Stimulated activated CD4-positive, alpha-beta T cell treated with anti-CD3 and anti-CD28 coated beads, Interleukin-2, amount 100 ng/mL, for 48 hours (primary cell): ENCODE data around the gene KIF1B.

Experiments used
- DNase-seq, 2 donors: peaks; one replicate each; pipeline ENCODE4 v3.0.0-alpha.2; 2020

KIF1B gene

DNA sequence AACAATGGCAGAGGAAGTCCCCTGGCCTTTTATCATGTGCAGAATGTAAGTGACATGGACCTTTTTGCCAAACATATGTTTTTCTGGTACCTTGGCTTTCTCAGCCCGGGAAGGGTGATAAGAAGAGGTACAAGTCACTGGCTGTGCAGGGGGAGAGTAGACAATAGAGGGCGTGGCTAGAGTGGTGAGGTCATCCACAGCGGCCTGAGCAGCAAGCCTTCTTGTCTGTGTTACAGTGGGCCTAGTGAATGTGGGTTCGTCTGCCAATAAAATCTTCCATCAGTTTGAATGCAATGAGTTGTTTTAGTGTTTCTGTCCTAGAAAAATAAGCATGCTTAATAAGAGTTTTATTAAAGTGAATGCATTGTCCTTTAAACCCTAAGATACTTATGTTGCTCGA lies 129.4 kb downstream of the KIF1B start:
- DNase-seq, result no peak

DNA sequence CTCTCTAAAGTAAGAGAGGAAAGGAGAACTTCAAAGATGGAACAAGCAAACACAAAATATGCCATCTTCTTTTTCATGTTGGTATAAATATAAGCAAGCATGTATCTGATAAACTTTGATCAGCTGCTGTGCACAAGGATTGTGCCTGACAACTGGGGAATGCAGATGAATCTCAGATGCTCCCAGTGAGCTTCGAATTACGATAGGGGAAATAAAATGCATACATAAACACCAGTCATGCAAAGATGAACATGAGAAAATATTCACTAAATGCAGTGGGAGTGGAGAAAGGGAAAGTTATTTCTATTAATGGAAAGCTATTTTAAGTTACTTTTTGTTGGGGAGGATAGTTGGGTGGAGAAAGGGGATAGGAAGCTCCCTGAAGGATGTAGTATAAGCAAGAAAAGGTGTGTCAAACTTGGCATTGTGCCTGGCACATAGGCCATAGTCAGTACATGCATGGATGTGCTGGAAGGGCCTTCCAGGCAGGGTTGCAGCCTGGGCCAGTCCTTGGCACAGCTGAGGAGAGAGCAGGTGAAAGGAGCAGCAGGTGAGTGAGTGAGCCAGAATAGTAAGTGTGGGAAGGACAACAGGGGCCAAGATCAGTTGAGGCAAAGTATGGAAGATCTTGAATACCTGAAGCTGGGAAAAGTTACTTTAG lies 130.7 kb downstream of the KIF1B start:
- DNase-seq, result no peak

- DNase-seq, result no peak
Measured at GRCh38 chr1:10347109-10347508, 136.7 kb downstream of the KIF1B start.

GRCh38 chr1:10353282-10353681 lies 142.9 kb downstream of the KIF1B start:
- DNase-seq, result no peak

GRCh38 chr1:10353693-10354092 lies 143.3 kb downstream of the KIF1B start:
- DNase-seq, result no peak

GRCh38 chr1:10360045-10360444 lies 149.7 kb downstream of the KIF1B start:
- no peak for DNase-seq

DNA sequence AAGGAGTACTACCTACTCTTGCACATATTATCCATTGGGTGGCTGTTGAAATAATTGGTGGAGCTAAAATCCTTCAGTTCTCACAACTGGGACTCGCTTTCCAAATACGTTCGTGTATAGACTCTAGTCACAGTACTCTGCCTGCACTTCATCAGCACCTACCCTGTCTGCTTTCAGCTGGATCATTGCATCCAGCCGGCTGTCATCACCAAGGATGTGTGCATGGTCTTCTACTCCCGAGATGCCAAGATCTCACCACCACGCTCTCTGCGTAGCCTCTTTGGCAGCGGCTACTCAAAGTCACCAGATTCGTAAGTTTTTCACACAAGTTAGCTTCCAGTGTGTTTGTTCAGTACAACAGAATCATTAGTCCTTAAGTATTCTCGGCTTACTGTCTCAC lies 151.1 kb downstream of the KIF1B start:
- no peak for DNase-seq

GRCh38 chr1:10368194-10368593 lies 157.8 kb downstream of the KIF1B start:
- DNase-seq, result no peak

GRCh38 chr1:10374442-10374860 lies 164.1 kb downstream of the KIF1B start:
- DNase-seq, result no peak

DNA sequence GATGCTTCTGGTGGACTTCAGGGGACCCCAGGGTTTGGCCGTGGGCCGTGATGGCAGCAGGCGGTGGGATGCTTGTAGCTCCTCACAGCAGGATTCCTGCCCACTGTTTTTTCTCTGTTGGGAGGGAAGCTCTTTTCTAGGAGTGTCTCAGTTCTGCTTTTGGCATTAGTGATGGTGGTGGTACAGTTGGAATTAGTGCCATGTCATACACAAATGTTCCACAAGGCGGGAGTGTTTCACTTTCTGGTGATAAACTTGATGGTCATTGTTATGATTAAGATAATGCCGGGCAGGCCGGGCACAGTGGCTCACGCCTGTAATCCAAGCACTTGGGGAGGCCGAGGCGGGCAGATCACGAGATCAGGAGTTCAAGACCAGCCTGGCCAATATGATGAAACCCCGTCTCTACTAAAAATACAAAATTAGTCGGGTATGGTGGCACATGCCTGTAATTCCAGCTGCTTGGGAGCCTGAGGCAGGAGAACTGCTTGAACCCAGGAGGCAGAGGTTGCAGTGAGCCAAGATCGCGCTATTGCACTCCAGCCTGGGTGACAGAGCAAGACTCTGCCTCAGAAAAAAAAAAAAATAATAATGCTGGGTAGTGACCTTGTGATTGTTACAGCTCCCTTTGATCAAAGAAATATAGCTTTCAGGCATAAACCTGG lies 167.1 kb downstream of the KIF1B start:
- DNase-seq, result peak in 1 of 2 donors; percentile 13

GRCh38 chr1:10378081-10378841 lies 167.9 kb downstream of the KIF1B start:
- no peak for DNase-seq

DNA sequence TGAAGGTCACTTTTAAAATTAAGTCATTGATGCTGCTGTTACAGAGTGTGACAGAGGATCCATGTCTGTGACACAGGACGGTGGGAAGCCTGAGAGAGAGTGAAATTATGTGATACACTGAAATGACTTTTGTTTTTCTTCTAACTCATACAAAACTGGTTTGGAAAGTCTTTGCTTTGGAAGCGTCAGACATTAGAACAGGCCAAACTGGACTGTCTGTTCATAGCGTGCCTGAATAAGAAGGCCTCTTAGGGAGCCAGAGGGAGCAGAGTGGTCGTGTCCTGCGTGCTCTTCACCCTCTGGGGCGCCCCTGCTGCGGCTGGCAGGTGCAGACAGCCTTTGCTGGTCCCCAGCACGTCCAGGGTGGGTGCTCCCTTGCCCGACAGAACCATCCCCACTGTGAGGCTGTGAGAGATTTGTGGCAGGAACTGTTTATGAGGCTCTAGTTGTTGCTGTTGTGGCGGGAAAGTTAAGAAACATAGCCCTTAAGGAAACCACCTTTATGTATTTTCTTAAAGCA lies 168.8 kb downstream of the KIF1B start:
- no peak for DNase-seq

DNA sequence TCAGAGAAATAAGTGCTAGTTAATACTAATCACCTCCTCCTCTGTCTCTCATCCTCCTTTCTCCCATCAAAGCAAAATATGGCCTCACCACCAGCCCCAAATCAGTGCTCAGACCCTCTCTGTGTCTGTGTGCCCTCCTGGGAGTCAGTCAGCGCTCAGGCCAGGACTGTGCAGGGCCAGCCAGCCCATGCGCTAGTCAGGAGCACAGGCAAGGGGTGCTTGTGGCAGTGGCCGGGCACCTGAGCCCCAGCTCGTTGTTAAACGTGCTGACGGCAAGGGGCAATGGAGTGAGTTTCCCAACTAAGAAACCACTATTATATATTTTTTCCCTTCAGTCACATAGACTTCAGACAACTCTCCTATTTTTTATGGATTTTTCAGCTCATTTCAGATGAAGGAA lies 169.3 kb downstream of the KIF1B start:
- DNase-seq, result no peak

DNA sequence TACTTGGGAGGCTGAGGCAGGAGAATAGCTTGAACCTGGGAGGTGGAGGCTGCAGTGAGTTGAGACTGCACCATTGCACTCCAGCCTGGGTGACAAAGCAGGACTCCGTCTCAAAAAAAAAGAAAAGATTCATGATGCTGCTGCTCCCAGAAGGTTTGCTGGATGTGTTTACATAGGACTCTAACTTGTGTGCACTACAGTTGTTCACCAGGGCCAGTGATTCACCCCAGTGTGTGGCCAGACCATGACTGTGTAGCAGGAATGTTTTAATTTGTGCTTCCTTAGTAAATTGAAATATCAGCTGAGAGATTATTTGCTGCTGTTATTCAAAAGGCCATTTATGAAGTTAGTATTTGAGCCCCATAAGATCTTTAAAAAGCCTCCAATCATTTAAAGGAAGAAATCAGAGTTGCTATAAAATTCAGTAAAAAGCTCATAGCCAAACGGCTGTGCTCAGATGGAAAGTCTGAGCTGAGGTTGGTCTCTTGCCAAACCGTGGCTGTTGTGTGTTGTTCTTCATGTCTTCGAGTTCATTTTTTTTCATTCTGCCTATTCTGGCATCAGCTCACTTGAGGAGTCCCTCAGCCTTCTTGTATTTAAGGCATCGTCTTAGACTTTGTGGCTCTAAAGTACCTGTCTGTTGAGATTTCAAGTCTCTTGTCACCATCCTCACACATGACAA lies 170.4 kb downstream of the KIF1B start:
- DNase-seq, result no peak

GRCh38 chr1:10383630-10384029 lies 173.3 kb downstream of the KIF1B start:
- no peak for DNase-seq

- no peak for DNase-seq
Measured at GRCh38 chr1:10384219-10384618, 173.8 kb downstream of the KIF1B start.

- DNase-seq, result no peak
Measured at GRCh38 chr1:10386761-10387676, 176.6 kb downstream of the KIF1B start.

GRCh38 chr1:10387677-10388386 lies 177.5 kb downstream of the KIF1B start:
- DNase-seq, result no peak

- no peak for DNase-seq
Measured at GRCh38 chr1:10388387-10388715, 178.0 kb downstream of the KIF1B start.

- no peak for DNase-seq
Measured at GRCh38 chr1:10389271-10389973, 179.1 kb downstream of the KIF1B start.

DNA sequence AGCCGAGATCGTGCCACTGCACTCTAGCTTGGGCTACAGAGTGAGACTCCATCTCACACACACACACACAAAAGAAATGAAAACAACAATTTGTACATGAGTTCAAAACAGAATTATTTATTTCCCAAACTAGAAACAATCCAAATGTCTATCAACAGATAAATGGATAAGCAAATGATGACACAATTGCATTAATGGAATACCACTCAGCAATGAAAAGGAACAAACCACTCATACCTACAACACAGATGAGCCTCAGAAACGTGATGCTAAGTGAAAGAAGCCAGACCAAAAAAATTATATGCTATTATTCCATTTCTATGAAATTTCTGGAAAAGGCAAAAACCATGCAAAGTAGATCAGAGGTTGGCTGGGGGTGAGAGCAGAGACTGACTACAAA lies 186.5 kb downstream of the KIF1B start:
- no peak for DNase-seq
